Stimulated activated CD4-positive, alpha-beta T cell treated with anti-CD3 and anti-CD28 coated beads, TNF-alpha, amount 100 ng/mL, for 24 hours (primary cell): Measurements from ENCODE around the gene RAB44.

Experiments
- DNase-seq, 3 experiments: peaks; one replicate each; pipeline ENCODE4 v3.0.0-alpha.2; 2020; ENCODE audit warnings: low read depth in 3 of 3

The RAB44 gene

DNA sequence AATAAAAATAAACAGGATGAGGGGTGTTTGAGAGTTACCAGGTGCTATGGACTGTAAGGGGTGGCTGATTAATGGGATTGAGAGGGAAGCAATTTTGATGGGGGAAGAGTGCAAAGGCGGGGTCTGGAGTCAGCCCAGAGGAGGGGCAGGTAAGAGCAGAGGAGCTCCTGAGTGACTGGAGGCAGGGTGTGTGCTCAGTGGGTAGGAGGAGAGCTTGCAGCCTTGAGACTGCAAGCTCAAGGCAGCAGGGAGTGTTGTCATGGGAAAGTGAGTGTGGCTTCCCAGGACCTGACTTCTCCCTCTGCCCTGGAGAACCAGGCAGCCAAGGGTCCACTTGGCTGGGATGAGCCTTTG, 54.2 kb downstream of the RAB44 start:
- no peak for DNase-seq

DNA sequence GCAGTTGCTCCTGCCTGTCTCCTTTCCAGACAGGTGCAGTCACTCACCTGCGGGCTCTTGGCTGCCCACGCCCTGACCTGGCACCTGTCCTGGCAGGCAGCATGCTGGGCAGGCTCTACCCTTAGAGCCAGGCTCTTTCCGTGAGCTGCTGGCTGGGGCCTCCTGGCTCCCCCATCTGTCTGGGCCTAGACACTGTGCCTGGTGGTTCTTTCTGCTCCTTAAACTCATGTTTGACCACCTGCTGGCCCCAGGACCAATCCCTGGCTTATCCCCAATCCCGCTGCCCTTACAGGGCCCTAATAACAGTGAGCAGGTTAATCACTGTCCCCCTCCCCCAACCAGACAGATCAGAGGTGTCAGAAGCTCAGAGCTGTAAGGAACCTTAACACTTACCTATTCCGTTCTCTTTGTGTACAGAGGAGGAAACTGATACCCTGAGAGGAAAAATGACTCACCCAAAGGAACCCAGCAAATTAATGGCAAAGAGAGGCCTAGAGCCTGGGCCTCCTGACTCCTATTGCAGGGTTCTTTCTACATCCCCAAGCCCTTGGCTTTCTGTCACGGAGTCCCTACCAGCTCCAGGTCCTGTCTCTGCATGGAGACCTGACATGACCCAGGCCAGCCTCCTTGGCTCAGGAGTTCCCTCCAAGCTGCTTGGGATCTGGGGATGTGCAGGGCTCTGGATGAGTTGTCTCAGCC, 54.7 kb downstream of the RAB44 start:
- no peak for DNase-seq

DNA sequence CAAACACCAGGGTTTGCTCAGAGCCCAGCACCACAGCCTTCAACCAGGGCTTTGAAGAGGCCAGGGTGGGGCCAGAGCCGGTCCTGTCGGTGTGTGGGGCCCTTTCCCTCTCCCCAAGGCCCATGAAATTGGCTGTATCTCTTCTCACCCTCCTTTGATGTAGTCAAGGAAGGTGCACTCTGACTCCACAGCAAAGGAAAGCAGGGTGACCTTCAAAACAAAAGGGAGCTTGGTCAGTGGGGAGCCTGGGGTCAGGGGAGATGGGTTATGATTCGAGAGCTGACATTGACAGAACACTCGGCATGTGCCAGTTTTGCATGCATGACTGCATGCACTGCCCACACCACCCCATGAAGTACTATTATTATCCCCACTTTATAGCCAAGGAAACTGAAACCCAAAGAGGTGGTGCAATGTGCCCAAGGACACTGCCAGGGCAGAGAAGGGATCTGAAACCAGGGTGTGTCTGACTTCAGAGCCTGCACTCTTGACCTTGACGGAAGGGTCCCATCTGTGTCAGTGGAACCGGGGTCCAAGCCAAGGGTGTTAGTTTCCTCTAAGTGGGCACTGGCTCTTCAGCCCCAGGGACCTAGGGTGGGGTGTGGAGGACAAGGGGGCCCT, 55.4 kb downstream of the RAB44 start:
- no peak for DNase-seq

DNA sequence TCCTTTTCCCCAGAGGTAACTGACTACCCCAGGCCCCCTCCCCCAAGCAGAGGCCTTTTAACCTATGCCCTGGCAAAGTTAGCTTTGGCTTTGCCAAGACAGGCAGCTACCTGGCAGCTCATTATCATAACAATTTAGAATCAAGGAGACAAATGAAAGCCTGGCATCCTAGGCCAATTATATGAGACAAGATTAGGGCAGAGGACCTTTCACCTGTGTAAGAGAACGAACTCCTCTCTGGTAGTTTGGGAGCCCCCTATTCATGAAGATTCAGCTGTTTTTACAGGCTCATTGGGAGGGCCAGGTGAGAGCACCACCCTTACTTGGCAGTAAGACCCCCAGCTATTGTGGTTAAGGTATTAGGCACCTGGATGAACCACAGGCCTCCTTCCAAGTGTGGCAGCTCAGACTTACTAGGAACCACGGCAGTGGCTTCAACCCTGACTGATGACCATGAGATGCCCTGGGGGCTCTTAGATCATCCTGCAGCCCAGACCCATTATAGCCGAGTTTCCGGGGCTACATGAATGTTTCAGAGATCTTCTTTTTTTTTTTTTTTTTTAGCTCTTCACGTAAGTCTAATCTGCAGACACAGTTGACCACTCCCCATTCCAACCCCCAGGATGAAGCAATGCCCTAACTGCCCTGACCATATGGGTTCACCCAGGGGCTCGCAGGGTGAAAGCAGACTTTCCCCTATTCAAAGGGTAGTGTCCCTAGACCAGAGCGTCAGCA, 56.2 kb downstream of the RAB44 start:
- no peak for DNase-seq

DNA sequence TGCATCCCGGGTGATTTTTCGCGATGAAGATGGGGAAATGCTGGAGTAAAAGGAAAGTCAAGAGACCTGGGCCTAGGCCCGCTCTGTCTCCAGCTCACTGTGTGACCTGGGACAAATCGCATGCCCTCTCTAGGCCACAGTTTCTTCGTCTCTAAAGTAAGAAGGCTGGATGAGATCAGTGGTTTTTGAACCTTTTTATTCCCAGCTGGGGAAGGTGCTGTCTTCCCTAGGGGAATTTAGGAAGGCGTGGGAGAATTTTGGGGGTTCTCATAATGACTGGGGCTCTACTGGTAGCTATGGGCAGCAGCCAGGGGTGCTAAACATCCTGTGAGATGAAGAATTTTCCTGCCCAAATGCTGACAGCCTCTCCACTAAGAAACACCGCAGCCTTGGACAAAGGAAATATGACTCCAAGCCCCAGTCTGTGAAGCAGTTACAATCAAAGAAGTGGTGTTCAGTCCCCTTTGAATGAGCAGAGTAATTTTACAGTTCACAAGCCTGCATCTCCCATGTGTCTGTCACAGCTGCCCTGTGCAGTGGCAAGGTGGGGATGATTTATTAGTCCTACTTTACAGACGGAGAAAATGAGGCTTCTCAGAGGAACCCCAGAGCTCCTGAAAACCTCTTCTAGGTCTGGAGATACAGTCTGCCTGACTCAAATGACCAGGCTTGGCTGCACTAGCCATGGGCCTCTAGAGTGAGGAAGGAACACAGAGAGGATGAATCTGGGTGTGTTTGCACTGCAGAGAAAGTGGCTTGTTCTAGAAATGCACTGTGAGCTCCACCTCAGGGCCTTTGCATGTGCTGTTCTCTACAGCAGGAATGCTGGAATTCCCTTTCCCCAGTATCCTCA, 57.2 kb downstream of the RAB44 start:
- DNase-seq, result no peak

DNA sequence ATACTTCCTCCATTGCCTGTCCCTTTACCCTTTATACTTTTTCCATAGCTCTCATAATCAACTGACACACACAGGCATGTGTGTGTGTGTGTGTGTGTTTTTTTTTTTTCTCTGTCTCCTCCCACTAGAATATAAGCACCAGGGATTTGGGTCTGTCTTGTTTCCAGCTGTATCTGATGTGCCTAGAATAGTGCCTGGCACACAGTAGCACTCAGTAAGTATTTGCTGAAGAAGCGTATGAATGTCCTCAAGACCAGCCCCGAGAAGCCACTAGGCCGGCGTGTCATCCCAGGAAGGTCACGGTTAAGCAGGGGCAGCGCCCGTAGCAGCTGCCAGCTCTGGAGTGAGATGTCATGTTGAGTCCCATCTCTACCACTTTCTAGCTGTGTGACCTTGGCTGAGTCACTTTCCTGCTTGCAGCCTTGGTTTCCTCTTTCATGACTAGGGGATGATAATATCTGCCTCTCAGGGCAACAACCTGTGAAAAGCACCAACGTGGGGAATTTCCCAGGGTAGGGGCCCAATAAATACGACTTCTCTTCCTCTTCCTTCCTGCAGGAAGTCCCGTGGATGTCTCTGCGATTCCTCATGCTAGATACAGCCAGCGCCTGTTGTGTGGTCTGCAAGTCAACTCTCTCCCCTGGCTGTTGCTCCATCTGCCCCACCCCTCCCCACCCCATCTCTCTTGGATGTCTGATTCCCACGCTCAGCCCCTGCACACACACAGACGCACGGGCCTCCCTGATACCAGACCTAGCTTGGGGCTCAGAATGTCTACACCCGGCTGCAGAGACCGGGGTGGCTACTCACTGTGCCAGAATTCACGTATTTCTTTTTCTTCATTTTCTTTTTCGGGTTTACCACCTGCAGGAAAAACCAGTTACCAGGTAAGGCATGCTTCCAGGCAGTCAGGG, 58.1 kb downstream of the RAB44 start:
- DNase-seq, result peak; percentile 56 to 68 (median 65)

DNA sequence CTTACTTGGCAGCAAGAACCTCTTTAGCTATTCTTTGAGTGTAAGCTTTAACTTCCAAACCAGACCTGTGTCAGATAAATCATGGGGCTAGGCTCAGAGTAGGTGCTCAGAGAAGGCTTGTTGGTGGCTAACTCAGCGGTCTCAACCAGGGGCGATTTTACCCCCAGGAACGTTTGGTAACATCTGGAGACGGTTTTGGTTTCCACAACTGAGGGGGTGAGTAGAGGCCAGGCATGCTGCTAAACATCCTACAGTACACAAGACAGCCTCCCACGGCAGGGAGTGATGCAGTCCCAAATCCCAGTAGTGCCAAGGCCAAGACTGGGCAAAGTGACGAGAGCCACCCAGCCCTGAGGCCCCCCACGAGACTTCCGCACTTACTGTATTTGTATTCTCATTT, 59.2 kb downstream of the RAB44 start:
- DNase-seq, result no peak

DNA sequence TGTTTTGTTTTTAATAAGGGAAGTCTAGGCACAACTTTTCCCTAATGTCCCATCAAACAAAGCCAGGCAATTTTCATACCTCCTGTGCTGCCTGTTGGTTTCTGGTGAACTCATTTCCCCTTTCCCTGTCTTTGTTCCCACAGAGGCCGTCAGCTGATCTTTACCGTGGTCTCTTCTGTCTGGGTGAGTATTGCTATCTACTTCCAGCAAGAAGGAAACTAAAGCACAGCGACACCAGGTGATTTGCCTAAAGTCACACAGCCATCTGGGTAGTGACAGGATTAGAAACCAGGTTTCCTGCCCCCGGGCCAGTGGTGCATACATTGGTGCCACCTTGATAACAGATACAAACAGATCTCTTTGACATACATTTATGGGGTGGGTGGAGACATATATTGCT, 59.6 kb downstream of the RAB44 start:
- DNase-seq, result peak in 1 of 3 experiments; percentile 24

DNA sequence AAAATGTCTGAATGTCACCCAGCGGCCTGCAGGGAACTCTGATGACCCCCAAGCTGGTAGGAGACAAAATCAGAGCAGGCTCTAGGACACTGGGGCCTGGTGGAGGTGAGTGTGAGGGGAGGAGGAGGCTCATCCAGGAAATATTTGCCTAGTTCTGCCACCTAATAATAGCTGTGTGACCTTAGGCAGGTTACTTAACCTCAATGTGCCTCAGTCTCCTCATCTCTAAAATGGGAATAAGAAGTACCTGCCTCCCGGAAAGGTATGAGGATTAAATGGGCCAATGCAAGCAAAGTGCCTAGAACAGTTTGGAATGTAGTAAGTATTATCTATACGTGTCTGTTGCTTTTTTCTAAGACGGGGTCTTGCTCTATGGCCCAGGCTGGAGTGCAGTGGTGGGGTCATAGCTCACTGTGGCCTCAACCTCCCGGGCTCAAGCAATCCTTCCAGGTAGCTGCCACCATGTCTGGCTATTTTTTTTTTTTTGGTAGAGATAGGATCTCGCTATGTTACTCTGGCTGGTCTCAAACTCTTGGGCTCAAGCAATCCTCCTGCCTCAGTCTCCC, 60.4 kb downstream of the RAB44 start:
- DNase-seq, result no peak

DNA sequence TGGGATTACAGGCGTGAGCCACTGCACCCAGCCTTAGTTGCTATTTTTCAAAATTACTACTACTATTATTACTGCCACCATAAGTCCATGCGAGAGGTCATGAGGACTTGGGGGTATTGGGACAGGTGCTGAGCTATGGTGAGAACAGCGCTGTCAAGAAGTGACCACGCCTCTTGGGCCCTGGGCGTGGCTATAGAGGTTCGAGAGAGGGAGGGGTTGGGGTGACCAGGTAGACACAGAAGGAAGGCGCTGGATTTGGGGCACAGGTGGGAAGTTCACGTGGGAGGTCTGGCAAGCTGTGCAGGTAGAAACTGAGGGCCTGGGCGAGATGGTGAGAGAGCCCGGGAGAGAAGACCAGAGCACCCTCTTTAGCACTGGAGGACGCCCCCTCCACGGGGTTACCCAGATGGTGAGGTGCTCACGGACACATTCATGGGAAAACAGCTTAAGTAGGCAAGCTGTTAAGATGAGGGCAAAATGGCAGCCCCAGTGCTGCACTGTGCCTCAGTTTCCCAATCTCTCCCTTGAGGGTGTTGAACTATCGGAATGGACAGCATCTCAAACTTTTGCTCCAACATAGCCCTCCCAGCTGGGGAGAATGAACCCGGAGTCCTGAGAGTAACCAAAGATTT, 61.0 kb downstream of the RAB44 start:
- no peak for DNase-seq

DNA sequence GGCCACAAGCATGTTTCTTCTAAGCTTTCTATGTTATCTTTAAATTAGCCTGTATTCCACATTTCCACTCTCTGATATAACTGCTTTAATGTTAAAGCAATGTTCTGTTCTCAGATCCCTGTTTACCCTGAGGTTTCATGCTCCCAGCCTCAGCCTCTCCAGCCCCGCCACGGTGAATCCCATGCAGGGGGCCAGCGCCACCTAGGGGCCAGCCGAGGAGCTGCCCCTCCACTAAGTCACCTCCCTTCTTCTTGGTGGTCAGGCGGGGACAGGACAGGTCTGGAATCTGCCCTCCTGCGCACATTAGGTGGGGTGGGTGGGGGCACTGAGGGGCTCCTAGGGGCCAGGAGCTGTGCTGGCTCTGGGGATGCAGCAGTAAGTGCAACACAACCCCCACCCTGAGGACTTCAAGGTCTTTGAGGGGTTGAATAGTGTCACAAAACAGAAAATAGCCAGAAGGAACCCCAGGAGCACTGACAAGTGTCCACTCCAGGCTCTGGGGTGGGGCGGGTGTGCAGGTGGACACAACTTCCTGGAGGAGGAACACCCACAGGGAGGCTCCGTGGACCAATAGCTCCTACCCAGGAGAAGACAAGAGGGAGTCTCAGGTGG, 61.6 kb downstream of the RAB44 start:
- peak; percentile 68 to 78 (median 72) for DNase-seq

DNA sequence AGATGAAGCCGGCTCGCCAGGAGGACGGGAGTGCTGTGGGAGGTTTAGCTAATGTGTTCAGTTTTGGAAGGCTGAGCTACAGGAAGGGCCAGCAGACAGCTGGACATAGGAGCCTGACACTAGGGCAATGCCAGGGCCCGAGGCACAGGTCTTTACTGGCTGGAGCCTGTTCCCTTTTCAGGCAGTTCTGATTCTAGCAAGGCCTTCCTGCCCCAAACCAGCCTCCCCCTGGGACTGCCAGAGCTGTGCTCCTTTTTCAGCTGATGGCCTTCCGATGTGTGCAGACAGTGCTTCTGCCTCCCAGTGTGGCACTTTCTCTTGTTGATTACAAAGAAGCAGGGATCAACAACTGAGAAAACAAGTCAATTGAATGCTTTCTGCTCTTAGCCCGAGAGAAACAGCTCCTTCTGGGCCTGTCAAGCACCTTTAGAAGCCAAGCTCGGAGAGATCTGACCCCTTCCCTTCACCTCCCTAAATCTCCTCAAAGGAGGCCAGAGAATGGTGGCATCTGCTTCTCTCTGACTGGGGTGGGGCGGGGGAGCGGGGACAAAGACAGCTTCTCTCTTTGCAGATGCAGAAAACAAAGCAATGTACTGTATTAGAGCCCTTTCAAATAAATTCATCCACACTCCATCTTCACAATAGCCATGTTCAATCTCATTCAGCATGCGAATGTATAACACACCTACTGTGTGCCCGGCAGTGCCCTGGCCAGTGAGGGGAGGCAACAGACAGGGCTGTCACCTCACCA, 63.2 kb downstream of the RAB44 start:
- no peak for DNase-seq

DNA sequence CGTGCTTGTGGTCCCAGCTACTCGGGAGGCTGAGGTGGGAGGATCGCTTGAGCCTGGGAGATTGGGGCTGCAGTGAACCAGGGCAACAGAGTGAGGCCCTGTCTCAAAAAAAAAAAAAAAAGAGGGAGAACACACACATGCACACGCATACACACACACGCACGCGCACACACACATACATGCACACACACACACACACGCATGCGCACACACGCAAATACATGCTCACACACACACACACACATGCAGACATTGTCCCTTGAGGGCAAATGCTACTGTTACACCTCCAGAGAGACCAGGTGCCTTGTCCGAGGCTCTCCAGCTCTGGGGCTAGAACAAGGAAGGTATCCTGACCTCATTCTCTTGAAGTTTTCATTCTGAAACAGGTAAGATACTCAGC, 64.5 kb downstream of the RAB44 start:
- no peak for DNase-seq

DNA sequence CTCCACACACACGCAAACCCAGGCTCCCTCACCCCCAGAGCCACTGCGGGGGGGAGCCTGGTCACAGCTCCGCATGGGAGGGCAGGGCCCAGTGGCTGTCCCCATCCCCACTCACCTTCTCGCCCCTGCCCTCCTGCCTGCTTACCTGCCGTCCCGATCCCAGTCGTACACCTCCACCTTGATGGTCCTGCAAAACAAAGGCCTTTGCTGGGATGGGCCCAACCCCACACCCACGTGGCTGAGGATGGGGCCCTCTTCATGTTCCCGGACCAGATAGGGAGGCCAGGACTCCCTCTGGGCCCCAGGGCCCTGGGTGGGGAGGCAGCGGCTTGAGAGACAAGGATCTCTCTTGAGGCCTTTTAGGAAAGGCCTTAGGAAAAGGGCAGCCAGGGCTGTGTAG, 67.6 kb downstream of the RAB44 start:
- DNase-seq, result no peak

DNA sequence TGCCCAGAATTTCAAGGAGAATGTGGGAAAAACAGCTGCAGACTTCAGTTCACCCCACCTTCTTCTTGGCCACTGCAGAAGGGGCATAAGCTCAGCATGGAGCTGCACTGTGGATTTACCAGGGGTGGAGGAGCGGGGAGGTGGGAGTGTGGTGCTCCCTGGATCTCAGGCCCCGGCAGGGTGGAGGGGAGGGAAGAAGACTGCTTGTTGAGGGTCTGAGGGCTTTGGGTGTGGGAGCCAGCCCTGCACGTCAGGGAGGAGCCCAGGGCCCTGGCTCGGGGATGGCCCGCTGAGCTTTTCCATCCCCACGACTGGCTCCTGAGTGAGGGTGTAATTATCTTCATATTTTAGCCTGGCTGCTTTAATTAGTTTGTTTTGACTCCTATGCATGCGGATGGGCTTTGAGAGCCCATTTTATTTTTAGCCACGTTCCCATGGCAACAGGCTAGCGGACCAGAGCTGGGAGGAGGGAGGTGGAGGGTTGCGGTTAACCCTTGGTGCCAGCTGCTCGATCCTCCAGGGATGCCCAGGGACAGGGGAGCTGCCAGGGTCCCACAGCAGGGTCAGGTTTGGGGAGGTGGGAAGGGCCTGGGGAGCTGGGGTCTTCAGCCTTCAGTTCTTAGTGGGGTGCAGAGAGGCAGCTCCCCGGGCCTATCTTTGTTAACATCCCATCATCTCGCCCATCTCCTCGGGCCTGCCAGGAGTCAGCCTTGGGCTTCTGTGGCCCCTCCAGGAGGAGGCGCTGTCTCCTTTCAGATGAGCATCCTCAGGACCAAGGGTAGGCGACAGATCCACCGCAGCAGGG, 68.2 kb downstream of the RAB44 start:
- peak; percentile 60 to 82 (median 67) for DNase-seq

DNA sequence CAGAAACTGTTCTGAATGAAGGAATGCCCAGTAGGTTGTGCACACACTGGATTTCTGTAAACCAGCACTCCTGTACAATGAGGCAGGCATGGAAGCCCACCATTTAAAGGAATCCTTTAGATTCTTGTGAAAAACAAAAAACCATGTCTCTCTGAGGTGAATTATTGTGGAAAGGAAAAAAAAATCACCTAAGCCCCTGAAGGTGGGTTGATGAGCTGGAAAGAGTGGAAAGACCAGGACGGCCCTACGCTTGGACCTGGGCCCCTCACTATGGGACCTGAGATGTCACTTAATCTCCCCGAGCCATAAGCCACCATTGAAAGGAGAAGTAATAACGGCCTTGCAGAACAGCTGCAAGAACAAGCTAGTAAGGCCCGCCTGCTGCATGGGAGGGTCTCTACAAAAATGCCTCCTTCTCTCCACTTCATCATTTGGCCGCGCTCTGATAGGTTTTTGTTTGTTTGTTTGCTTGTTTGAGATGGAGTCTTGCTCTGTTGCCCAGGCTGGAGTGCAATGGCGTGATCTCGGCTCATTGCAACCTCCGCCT, 68.8 kb downstream of the RAB44 start:
- no peak for DNase-seq

DNA sequence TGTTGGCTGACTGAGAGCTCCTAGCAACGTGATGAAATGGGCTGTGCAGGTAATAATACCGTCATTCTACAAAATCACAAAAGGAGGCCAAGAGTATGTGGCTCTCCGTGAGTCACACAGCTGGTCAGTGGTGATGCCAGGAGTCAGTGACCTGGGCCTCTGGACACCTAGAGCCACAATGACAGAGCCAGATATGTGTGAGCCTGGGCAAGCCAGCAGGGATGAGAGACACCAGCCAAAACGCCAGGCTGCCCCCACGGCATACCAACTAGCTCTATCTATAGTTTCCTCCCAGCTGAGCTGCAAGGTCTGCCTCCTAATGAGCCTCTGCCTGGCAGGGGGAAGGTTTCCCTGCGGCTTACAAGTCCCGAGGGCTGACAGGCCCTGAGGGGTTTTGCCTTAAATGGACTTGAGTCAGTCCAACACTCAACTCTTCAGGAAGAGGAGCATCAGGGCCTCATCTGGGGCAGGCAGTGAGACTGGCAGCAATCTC, 71.6 kb downstream of the RAB44 start:
- DNase-seq, result no peak
